Calu3 (cell line): Measurements from ENCODE around the gene STX8. TPM values are rescaled to one million over a fixed set of nuclear protein-coding genes. Genes with fewer than 3 reads are reported as not detected.

Source experiments
- BruUV-seq: library from RNA; stranded (reverse); fragments of 400-500 nt; replicated peaks from 2 replicates; lab custom pipeline; 2021; lab: Mats Ljungman, UMichigan
- CTCF ChIA-PET: fragments of 300-600 bp; sonication (Branson Sonifier 250); formaldehyde crosslinking; loops from one replicate; lab custom pipeline; 2022; ENCODE audit warnings: antibody characterized with exemption; lab: Charles Lee
- DNase-seq: peaks from one replicate; pipeline ENCODE4 v3.0.0; 2022
- H3K27ac Mint-ChIP-seq: one replicate; pipeline ENCODE4 v1.8.0; 2022; ENCODE audit warnings: mixed read lengths; ENCODE audit not compliant: unreplicated experiment
- H3K27me3 Mint-ChIP-seq: one replicate; pipeline ENCODE4 v1.8.0; 2022; ENCODE audit warnings: mixed read lengths; ENCODE audit not compliant: unreplicated experiment
- H3K36me3 Mint-ChIP-seq: one replicate; pipeline ENCODE4 v1.8.0; 2022; ENCODE audit warnings: mild to moderate bottlenecking, moderate library complexity, mixed read lengths; ENCODE audit not compliant: insufficient read depth, unreplicated experiment
- H3K4me1 Mint-ChIP-seq: one replicate; pipeline ENCODE4 v1.8.0; 2022; ENCODE audit warnings: mild to moderate bottlenecking, low read depth, mixed read lengths; ENCODE audit not compliant: unreplicated experiment
- H3K4me3 Mint-ChIP-seq: one replicate; pipeline ENCODE4 v1.8.0; 2022; ENCODE audit warnings: mild to moderate bottlenecking, low read depth, moderate library complexity, mixed read lengths; ENCODE audit not compliant: unreplicated experiment
- H3K9me3 Mint-ChIP-seq: one replicate; pipeline ENCODE4 v1.8.0; 2022; ENCODE audit warnings: low read depth, mixed read lengths; ENCODE audit not compliant: unreplicated experiment
- CTCF ChIP-seq: fragments of 200-600 bp; IDR thresholded peaks from one replicate; pipeline ENCODE4 v1.8.0; 2022; ENCODE audit warnings: antibody characterized with exemption; ENCODE audit not compliant: unreplicated experiment
- intact Hi-C: fragments of 100-400 bp; cut with micrococcal nuclease; formaldehyde crosslinking; loops from one replicate; pipeline ENCODE4 v1.10.0; 2022; ENCODE audit not compliant: unreplicated experiment
- total RNA-seq: library from RNA; stranded (reverse); gene quantifications from 2 replicates; pipeline ENCODE4 v1.2.3, GENCODE V29; 2022

Gene STX8
- total RNA-seq, 1 experiment from 2014 or later: 32.4 TPM

GRCh38 chr17:9213303-9213640, 362.3 kb downstream of the STX8 start:
- H3K27me3 Mint-ChIP-seq: peaks cover 24% of the 10 kb centered on the region
- CTCF ChIA-PET: no interaction called here
- H3K4me3 Mint-ChIP-seq: no peak overlapping the region
- no TSS peak for BruUV-seq
- no peak for DNase-seq
- TF ChIP-seq CTCF: no peak
- no peaks in the 10 kb centered on the region for H3K36me3 Mint-ChIP-seq
- intact Hi-C loops: no loop called here
- H3K9me3 Mint-ChIP-seq: peaks cover 3% of the 10 kb centered on the region
- H3K4me1 Mint-ChIP-seq: no peaks in the 10 kb centered on the region
- H3K27ac Mint-ChIP-seq: no peak overlapping the region

- no peak overlapping the region for H3K27ac Mint-ChIP-seq
- CTCF ChIA-PET: no interaction called here
Observed at GRCh38 chr17:9212376-9213302, 363.0 kb downstream of the STX8 start.

GRCh38 chr17:9211133-9211765, 364.4 kb downstream of the STX8 start:
- BruUV-seq: no TSS peak
- CTCF ChIA-PET: interaction anchor here (0.7 kb wide), 1 partner anchor 21 kb away, joined by 4 read pairs; no protein-coding TSS in a partner anchor

More at GRCh38 chr17:9212376-9213302, 363.0 kb downstream of the STX8 start:
- BruUV-seq: no TSS peak
- Mint-ChIP-seq H3K36me3 (no peaks in the 10 kb centered on the region), H3K27me3 (peaks cover 24% of the 10 kb centered on the region), H3K4me1 (no peaks in the 10 kb centered on the region), H3K4me3 (no peak overlapping the region), H3K9me3 (peaks cover 3% of the 10 kb centered on the region)
- no peak for DNase-seq
- TF ChIP-seq CTCF: no peak
- intact Hi-C loops: no loop called here

More at GRCh38 chr17:9211133-9211765, 364.4 kb downstream of the STX8 start:
- Mint-ChIP-seq H3K27me3 (peaks cover 37% of the 10 kb centered on the region), H3K36me3 (no peaks in the 10 kb centered on the region), H3K4me3 (no peak overlapping the region), H3K4me1 (no peaks in the 10 kb centered on the region), H3K27ac (no peak overlapping the region), H3K9me3 (peaks cover 3% of the 10 kb centered on the region)
- no peak for DNase-seq
- intact Hi-C loops: no loop called here
- TF ChIP-seq CTCF: no peak
